ENCODE measurements around the gene PROCR. TPM values are rescaled to one million over a fixed set of nuclear protein-coding genes. Genes with fewer than 3 reads are reported as not detected.
"Not testable (repeated sequence)": the region's sequence is repeated elsewhere in the genome, so short reads cannot be mapped to it uniquely, and the experiment has no call there.

PROCR gene
- total RNA-seq, 1 donor from 2014 or later, result 9.8 TPM

DNA sequence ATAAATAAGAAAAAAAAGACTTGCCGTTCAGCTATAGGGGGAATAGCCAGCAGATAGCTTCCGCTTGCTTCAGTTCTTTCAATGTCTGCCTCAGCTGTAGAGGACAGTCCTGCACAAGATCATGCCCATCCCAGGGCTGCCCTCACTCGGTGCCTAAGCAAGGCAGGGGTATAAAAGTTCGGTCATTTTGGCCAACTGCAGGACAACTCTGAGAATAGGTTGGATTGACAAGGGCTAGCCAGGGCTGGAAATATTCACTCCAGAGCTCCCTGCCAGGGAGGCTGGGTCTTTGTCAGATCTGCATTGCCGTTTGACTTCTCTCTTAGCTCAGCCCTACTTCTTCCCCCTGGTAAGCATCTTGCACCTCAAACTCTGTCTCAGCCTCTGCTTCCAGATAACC lies 8.4 kb downstream of the PROCR start:
- no peak overlapping the region for H3K27ac ChIP-seq (replicated peaks)
- DNase-seq, result no peak
- H3K4me1 ChIP-seq, result no peaks in the 10 kb centered on the region
- H3K36me3 ChIP-seq, result peaks cover 24% of the 10 kb centered on the region
- TF ChIP-seq, protein P1, sequence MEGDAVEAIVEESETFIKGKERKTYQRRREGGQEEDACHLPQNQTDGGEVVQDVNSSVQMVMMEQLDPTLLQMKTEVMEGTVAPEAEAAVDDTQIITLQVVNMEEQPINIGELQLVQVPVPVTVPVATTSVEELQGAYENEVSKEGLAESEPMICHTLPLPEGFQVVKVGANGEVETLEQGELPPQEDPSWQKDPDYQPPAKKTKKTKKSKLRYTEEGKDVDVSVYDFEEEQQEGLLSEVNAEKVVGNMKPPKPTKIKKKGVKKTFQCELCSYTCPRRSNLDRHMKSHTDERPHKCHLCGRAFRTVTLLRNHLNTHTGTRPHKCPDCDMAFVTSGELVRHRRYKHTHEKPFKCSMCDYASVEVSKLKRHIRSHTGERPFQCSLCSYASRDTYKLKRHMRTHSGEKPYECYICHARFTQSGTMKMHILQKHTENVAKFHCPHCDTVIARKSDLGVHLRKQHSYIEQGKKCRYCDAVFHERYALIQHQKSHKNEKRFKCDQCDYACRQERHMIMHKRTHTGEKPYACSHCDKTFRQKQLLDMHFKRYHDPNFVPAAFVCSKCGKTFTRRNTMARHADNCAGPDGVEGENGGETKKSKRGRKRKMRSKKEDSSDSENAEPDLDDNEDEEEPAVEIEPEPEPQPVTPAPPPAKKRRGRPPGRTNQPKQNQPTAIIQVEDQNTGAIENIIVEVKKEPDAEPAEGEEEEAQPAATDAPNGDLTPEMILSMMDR (IDR thresholded peaks at IDR 0.05; ENCODE audit: borderline replicate concordance), result no peak
- intact Hi-C loops (cut with micrococcal nuclease), result loop anchor here (10.0 kb wide), 1 partner anchor 65 kb away; no protein-coding TSS in a partner anchor
- H3K9me3 ChIP-seq (replicated peaks), result no peaks in the 10 kb centered on the region
- no peak overlapping the region for H3K4me3 ChIP-seq
- no peaks in the 10 kb centered on the region for H3K27me3 ChIP-seq (ENCODE audit: low read depth)

DNA sequence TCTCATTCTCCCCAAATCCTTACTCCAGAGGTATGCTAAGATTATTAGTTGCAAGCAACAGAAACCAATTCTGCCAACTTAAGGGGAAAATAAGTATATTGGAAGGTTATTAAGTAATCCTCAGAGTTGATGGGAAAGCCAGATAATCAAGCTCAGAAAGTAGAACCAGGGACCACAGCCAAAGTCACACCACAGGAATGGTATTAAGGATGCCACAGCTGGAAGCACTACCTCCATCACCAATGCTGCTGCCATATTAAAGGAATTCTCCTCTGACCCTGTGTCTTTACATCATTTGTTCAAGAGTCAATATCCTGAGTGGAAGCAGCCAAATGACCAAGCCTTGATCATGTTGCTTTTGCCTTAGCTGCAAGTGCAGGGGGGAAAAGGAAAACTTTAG lies 9.9 kb downstream of the PROCR start:
- intact Hi-C loops (cut with micrococcal nuclease), result loop anchor here (10.0 kb wide), 1 partner anchor 67 kb away; no protein-coding TSS in a partner anchor
- no peaks in the 10 kb centered on the region for H3K27me3 ChIP-seq (ENCODE audit: low read depth)
- H3K9me3 ChIP-seq (replicated peaks), result no peaks in the 10 kb centered on the region
- H3K27ac ChIP-seq (replicated peaks), result no peak overlapping the region
- no peak overlapping the region for H3K4me3 ChIP-seq
- DNase-seq, result no peak
- peaks cover 13% of the 10 kb centered on the region for H3K36me3 ChIP-seq
- TF ChIP-seq, protein P1 (IDR thresholded peaks at IDR 0.05; ENCODE audit: borderline replicate concordance), result no peak
- H3K4me1 ChIP-seq, result no peaks in the 10 kb centered on the region

DNA sequence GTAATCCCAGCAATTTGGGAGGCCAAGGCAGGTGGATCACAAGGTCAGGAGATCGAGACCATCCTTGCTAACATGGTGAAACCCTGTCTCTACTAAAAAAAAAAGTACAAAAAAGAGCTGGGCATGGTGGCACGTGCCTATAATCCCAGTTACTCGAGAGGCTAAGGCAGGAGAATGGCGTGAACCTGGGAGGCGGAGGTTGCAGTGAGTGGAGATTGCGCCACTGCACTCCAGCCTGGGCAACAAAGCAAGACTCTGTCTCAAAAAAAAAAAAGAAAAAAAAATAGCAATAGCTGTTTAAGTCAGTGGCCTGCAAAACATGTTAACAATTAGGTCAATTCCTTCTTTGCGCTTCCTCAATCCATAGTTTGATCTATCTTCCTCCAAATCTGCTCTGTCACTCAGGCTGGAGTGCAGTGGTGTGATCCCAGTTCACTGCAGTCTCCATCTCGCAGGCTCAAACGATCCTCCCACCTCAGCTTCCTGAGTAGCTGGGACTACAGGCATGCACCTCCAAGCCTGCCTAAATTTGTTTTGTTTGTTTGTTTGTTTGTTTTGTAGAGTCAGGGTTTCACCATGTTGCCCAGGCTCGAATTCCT lies 14.9 kb downstream of the PROCR start:
- H3K9me3 ChIP-seq (replicated peaks); H3K27me3 ChIP-seq (ENCODE audit: low read depth); H3K36me3 ChIP-seq; H3K4me3 ChIP-seq; H3K4me1 ChIP-seq; DNase-seq; H3K27ac ChIP-seq (replicated peaks): not testable (repeated sequence)
- intact Hi-C loops (cut with micrococcal nuclease), result loop anchor here (10.0 kb wide), 1 partner anchor 72 kb away; no protein-coding TSS in a partner anchor

DNA sequence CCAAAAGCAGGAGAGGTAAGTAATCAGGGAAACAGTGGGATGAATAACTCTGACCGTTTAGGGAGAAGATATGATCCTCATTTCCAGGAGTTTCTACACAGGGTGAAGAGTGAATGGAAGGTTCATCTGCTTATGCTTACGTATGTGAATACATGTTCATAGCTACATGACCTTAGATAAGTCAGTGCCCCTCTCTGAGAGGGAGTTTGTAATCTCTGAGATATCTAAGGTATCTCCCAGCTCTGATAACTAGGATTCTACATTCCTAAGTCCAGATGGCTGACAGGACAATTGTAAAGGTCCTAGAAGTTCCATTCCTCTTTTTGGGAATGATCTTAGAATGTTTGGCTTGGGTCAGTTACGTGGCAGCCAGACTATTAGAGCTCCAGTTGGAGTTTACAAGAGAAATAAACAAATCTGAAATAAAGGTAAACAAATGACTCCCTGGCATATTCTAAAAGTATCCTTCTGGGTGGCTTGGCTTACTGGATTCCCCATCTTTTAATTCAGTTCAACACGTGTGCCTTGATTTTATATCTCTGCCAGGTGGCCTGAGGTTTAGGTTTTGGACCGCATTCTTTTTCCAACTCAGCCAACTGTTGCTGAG lies 15.8 kb downstream of the PROCR start:
- H3K9me3 ChIP-seq (replicated peaks), result no peaks in the 10 kb centered on the region
- peaks cover 2% of the 10 kb centered on the region for H3K36me3 ChIP-seq
- H3K4me3 ChIP-seq, result no peak overlapping the region
- peaks cover 15% of the 10 kb centered on the region for H3K4me1 ChIP-seq
- DNase-seq, result no peak
- TF ChIP-seq, protein P1 (IDR thresholded peaks at IDR 0.05; ENCODE audit: borderline replicate concordance), result no peak
- H3K27ac ChIP-seq (replicated peaks), result no peak overlapping the region
- H3K27me3 ChIP-seq (ENCODE audit: low read depth), result no peaks in the 10 kb centered on the region
- intact Hi-C loops (cut with micrococcal nuclease), result loop anchor here (10.0 kb wide), 1 partner anchor 73 kb away; no protein-coding TSS in a partner anchor

DNA sequence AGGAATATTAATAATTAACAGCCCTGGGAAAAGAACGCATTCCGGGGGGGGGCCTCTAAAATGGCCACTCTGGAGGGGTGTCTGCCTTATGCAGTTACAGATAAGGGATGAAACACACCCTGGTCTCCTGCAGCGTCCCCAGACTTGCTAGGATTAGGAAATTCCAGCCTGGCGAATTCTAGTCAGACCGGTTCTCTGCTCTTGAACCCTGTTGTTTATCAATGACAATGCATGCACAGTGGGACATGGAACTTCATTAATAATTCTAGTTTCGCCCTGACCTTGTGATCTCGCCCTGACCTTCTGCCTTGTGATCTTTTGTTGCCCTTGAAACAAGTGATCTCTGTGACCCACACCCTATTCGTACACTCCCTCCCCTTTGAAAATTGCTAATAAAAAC lies 17.4 kb downstream of the PROCR start:
- not testable (repeated sequence) for H3K4me3 ChIP-seq; H3K9me3 ChIP-seq (replicated peaks); H3K27me3 ChIP-seq (ENCODE audit: low read depth); DNase-seq; H3K27ac ChIP-seq (replicated peaks); H3K36me3 ChIP-seq
- intact Hi-C loops (cut with micrococcal nuclease), result loop anchor here (10.0 kb wide), 1 partner anchor 74 kb away; no protein-coding TSS in a partner anchor
- peaks cover 22% of the 10 kb centered on the region for H3K4me1 ChIP-seq

DNA sequence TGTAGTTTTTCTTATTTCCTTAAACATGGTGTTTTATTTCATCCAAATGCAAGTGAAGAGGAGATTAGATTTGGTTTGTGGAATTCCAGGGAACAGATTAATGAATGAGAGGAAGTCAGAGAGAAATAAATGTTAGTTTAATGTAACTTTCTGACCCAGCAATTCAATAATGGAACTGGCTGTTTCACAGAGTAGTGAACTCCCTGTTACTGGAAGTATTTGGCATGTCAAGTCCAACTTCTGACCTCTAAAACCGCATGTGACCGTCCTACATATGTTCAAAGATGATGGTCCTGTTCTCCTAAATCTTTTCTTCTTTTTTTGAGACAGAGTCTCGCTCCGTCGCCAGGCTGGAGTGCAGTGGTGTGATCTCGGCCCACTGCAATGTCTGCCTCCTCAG lies 18.7 kb downstream of the PROCR start:
- Histone ChIP-seq H3K4me1 (peaks cover 22% of the 10 kb centered on the region), H3K27me3 (ENCODE audit: low read depth) (no peaks in the 10 kb centered on the region), H3K9me3 (replicated peaks) (no peaks in the 10 kb centered on the region), H3K27ac (replicated peaks) (no peak overlapping the region), H3K4me3 (no peak overlapping the region), H3K36me3 (no peaks in the 10 kb centered on the region)
- no peak for DNase-seq
- TF ChIP-seq, protein P1 (IDR thresholded peaks at IDR 0.05; ENCODE audit: borderline replicate concordance), result no peak
- intact Hi-C loops (cut with micrococcal nuclease), result no loop called here
